ENCODE results near the gene HOXC10. TPM values are rescaled to one million over a fixed set of nuclear protein-coding genes. Genes with fewer than 3 reads are reported as not detected.

Gene HOXC10
- total RNA-seq, 4 donors from 2014 or later, result 7.6 to 20.9 (median 12.0) TPM

- TF ChIP-seq, protein P1, sequence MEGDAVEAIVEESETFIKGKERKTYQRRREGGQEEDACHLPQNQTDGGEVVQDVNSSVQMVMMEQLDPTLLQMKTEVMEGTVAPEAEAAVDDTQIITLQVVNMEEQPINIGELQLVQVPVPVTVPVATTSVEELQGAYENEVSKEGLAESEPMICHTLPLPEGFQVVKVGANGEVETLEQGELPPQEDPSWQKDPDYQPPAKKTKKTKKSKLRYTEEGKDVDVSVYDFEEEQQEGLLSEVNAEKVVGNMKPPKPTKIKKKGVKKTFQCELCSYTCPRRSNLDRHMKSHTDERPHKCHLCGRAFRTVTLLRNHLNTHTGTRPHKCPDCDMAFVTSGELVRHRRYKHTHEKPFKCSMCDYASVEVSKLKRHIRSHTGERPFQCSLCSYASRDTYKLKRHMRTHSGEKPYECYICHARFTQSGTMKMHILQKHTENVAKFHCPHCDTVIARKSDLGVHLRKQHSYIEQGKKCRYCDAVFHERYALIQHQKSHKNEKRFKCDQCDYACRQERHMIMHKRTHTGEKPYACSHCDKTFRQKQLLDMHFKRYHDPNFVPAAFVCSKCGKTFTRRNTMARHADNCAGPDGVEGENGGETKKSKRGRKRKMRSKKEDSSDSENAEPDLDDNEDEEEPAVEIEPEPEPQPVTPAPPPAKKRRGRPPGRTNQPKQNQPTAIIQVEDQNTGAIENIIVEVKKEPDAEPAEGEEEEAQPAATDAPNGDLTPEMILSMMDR (IDR thresholded peaks at IDR 0.05; ENCODE audit: low read depth), result no peak
These were observed 48.4 kb downstream of the HOXC10 start for GRCh38 chr12:54033106-54033979.

DNA sequence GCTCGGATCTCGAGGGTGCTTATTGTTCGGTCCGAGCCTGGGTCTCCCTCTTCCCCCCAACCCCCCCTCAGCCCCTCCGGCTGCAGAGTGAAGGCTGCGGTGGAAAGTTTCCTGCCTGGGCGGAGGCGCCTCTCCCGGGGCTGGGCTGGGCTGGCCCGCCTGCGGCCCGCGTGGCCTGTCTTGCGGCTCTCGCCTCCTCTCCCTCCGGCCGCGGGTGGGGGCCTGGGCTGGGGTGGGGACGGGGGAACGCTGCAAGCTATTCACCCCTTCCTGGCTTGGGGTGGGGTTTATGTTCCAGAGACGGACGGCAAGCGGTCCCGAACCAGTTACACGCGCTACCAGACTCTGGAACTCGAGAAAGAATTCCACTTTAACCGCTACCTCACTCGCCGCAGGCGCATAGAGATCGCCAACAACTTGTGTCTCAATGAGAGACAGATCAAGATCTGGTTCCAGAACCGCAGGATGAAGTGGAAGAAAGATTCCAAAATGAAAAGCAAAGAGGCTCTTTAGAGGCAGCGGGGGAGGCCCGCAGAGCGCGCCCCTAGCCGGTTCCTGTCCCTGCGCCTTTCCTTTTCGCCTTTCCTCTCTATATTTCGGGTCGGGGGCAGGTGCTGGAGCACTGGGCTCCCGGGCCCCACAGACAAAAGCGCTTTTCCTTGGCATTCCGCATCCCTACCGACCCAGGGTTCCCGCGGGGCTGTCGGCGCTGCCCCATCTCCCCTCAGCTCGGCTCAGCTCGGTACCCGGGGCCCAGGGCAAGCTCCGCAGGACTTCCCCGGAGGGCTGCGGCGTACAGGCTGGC, 49.2 kb downstream of the HOXC10 start:
- TF ChIP-seq, protein P1 (IDR thresholded peaks at IDR 0.05; ENCODE audit: low read depth), result no peak

DNA sequence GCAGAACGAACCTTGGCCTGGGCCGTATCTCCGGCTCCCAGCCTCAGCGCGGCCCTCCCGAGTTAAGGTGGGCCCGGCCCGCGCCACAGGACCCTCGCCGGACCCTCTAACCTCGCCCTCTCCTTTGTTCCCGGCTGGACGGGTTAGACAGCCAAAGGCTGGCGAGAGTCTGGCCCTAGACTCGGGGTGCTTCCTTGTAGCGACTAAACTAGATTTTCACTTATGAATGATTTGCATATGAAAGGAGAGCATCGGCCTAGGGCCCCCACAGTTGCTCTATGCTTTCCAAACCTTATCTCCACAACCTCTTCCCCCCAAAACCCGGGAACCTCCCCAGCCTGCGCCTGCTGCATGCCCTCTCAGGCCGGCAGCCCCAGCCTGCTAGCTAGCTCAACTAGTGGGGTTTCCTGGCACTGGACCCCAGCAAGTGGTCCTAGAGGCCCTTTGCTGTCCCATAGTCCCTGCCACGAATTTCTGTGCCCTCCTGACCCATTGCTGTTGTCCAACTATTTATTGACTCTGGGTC, 49.9 kb downstream of the HOXC10 start:
- TF ChIP-seq, protein P1 (IDR thresholded peaks at IDR 0.05; ENCODE audit: low read depth), result no peak

- TF ChIP-seq, protein P1 (IDR thresholded peaks at IDR 0.05; ENCODE audit: low read depth), result no peak
These were observed 50.8 kb downstream of the HOXC10 start for GRCh38 chr12:54035568-54036264.

DNA sequence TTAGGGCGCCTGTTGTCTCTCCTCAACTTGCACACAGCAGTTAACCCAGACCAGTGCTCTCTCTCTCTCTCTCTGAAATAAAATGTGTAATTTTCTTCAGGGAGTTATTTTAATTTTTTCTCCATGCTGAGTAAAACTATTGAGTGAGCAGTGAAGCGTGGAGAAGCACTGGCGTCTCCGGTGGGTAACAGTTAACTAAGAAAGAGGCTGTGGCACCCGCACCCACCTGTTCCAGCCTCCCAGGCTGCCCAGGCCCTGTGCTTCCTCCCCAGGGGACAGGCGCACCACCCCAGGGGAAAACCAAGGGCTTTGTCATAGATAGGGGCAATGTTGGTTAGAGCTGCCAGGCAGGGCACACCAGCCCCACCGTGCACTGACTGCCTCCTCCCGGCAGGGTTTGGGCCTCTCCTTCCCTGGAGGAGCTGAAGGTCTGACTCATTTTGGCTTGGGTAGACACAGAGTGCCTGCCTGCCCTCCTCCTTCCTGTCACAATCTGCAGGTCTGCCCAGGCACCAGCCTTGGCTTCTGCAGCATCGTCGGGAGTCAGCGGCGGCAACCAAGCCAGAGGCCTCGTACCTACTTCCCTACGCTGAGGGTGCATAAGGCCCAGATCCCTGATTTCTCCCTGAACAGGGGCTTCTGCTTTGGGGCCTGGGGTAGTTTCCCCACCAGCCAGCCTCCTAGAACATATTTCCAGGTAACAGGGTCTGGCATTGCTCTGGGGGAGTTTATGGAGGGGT, 51.8 kb downstream of the HOXC10 start:
- TF ChIP-seq, protein P1 (IDR thresholded peaks at IDR 0.05; ENCODE audit: low read depth), result no peak

- TF ChIP-seq, protein P1 (IDR thresholded peaks at IDR 0.05; ENCODE audit: low read depth), result no peak
These were observed 52.7 kb downstream of the HOXC10 start for GRCh38 chr12:54037360-54038283.

Data from subcutaneous adipose tissue (tissue), 4 donors.